Mesendoderm (in vitro differentiated cells): ENCODE results near the gene RTF2.
"Not testable (repeated sequence)": the region's sequence is repeated elsewhere in the genome, so short reads cannot be mapped to it uniquely, and the experiment has no call there.

Experiments used
- DNase-seq: peaks from one replicate; pipeline ENCODE4 v3.0.0; 2013
- H2AK5ac ChIP-seq: 2 replicates; pipeline ENCODE4 v1.6.1; 2013; ENCODE audit warnings: low read length, inconsistent platforms
- H2BK120ac ChIP-seq: 2 replicates; pipeline ENCODE4 v1.6.1; 2013; ENCODE audit warnings: low read depth, mild to moderate bottlenecking, low read length, moderate library complexity, mixed read lengths
- H2BK15ac ChIP-seq: replicated peaks from 2 replicates; pipeline ENCODE4 v1.6.1; 2013; ENCODE audit warnings: low read depth, mild to moderate bottlenecking, moderate library complexity
- H2BK5ac ChIP-seq: 2 replicates; pipeline ENCODE4 v1.6.1; 2013; ENCODE audit warnings: low read length, inconsistent platforms
- H3K18ac ChIP-seq: 2 replicates; pipeline ENCODE4 v1.6.1; 2013; ENCODE audit warnings: mild to moderate bottlenecking, low read length, mixed read lengths
- H3K23ac ChIP-seq: one replicate; pipeline ENCODE4 v1.6.1; 2013; ENCODE audit warnings: low read length
- H3K27ac ChIP-seq: 2 replicates; pipeline ENCODE4 v1.5.1; 2013; ENCODE audit warnings: low read depth, mild to moderate bottlenecking, inconsistent platforms, low read length, moderate library complexity
- H3K27me3 ChIP-seq: 2 replicates; pipeline ENCODE4 v1.6.1; 2013; ENCODE audit warnings: low read length, control low read depth, mild to moderate bottlenecking, inconsistent platforms; ENCODE audit not compliant: insufficient read depth, poor library complexity
- H3K36me3 ChIP-seq: 2 replicates; pipeline ENCODE4 v1.6.1; 2013; ENCODE audit warnings: low read length, inconsistent platforms; ENCODE audit not compliant: control insufficient read depth, insufficient read depth
- H3K4ac ChIP-seq: one replicate; pipeline ENCODE4 v1.6.1; 2013; ENCODE audit warnings: low read depth, mild to moderate bottlenecking, low read length, moderate library complexity
- H3K4me1 ChIP-seq: 2 replicates; pipeline ENCODE4 v1.6.1; 2013; ENCODE audit warnings: low read depth, low read length, inconsistent platforms; ENCODE audit not compliant: control insufficient read depth
- H3K4me2 ChIP-seq: 2 replicates; pipeline ENCODE4 v1.6.1; 2013; ENCODE audit warnings: low read length
- H3K4me3 ChIP-seq: 2 replicates; pipeline ENCODE4 v1.5.1; 2013; ENCODE audit warnings: mild to moderate bottlenecking, low read length
- H3K56ac ChIP-seq: one replicate; pipeline ENCODE4 v1.6.1; 2013; ENCODE audit warnings: low read length
- H3K79me1 ChIP-seq: 2 replicates; pipeline ENCODE4 v1.6.1; 2013; ENCODE audit warnings: low read length, inconsistent platforms
- H3K79me2 ChIP-seq: 2 replicates; pipeline ENCODE4 v1.6.1; 2013; ENCODE audit warnings: mild to moderate bottlenecking, low read length; ENCODE audit not compliant: control insufficient read depth, insufficient read depth
- H3K9ac ChIP-seq: 2 replicates; pipeline ENCODE4 v1.6.1; 2013; ENCODE audit warnings: low read length, inconsistent platforms
- H4K5ac ChIP-seq: one replicate; pipeline ENCODE4 v1.6.1; 2013; ENCODE audit warnings: low read length
- H4K8ac ChIP-seq: one replicate; pipeline ENCODE4 v1.6.1; 2013; ENCODE audit warnings: low read depth, mild to moderate bottlenecking, control low read depth, low read length, moderate library complexity
- WGBS: extraction: QIAGEN DNeasy Blood & Tissue Kit; methylation state at CpG from one replicate; pipeline ENCODE4 v1.1.7; 2013; ENCODE audit warnings: low lambda C conversion rate, missing lambda C conversion rate; ENCODE audit not compliant: insufficient coverage; ENCODE audit errors: extremely low coverage; 5-methylcytosine and 5-hydroxymethylcytosine counted together

Gene RTF2

DNA sequence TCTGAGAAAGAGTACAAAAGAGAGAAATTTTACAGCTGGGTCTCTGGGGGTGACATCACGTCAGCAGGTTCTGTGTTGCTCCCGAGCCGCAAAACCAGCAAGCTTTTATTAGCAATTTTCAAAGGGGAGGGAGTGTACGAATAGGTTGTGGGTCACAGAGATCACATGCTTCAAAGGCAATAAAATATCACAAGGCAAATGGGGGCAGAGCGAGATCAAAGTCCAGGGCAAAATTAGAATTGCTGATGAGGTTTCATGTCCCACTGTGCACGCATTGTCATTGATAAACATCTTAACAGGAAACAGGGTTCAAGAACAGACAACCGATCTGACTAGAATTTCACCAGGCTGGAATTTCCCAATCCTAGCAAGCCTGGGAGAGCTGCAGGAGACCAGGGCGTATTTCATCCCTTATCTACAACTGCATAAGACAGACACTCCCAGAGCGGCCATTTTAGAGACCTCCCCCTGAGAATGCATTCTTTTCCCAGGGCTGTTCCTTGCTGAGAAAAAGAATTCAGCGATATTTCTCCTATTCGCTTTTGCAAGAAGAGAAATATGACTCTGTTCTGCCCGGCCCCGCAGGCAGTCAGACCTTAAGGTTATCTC lies 52.4 kb downstream of the RTF2 start:
- H3K9ac ChIP-seq, H3K4me1 ChIP-seq, H2BK120ac ChIP-seq, H3K27me3 ChIP-seq, H2BK15ac ChIP-seq, H3K4me3 ChIP-seq, H3K79me1 ChIP-seq, H3K4me2 ChIP-seq, H2BK5ac ChIP-seq, H3K4ac ChIP-seq, H3K79me2 ChIP-seq, H4K8ac ChIP-seq, H3K23ac ChIP-seq, H3K36me3 ChIP-seq, H3K18ac ChIP-seq, H2AK5ac ChIP-seq, H3K56ac ChIP-seq, H4K5ac ChIP-seq, H3K27ac ChIP-seq: not testable (repeated sequence)
- no CpG with 5 or more reads among the region's 13 CpGs for WGBS
- peak; percentile 5 for DNase-seq

DNA sequence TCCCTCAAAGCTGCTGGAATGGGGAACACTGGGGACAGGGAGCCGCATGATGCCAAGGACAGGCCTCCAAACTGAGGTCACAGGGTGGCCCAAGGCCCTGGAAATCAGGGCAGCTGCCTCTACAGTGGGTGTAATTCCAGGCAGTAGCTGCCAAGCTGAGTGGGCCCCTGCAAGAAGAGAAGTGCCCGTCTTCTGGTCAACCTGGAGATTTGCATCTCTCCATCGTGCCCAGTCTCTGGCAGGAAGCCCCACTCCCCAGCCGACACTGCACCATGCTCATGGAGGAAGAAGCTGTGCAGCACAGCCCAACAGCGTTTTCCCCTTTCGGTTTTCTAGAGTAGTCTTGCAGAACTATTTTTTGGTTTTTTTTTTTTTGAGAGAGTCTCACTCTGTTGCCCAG lies 53.9 kb downstream of the RTF2 start:
- Histone ChIP-seq H4K8ac (no peak overlapping the region), H3K27me3 (no peaks in the 10 kb centered on the region), H3K27ac (no peak overlapping the region), H4K5ac (no peak overlapping the region), H3K4me3 (no peak overlapping the region), H2BK5ac (no peak overlapping the region), H3K23ac (no peak overlapping the region), H3K4me1 (no peaks in the 10 kb centered on the region), H3K18ac (no peak overlapping the region), H3K9ac (no peak overlapping the region), H3K4me2 (no peak overlapping the region), H3K79me2 (no peaks in the 10 kb centered on the region), H3K4ac (no peak overlapping the region), H3K56ac (no peak overlapping the region), H2BK120ac (no peak overlapping the region), H3K79me1 (no peaks in the 10 kb centered on the region), H2BK15ac (no peak overlapping the region), H3K36me3 (peaks cover 8% of the 10 kb centered on the region), H2AK5ac (no peak overlapping the region)
- no peak for DNase-seq
- WGBS, result no CpG with 5 or more reads among the region's 6 CpGs

DNA sequence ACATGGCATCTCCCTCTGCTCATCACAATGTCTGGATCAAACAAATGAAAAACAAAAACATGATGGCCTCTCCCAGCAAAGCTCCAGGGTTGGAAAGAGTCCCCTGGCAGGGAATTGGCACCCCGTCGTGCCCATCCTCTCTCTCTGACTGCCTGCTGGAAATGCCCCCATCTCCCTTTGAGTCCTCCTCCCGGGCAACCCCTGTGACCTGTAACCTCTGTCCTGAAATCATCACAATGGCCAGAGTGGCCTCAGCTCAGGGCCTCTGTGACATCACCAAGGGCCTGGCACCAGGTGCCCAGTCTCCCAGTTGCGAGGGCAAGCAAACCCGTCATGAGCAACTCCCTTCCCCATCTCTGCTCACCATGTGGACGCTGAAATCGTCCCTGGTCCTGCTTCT lies 56.0 kb downstream of the RTF2 start, which contains the start of gene FAM209A:
FAM209A (plus strand) TSS at position 301 of the 400 bp plus-strand sequence; CDS start at position 366, 65 bp downstream.
- not testable (repeated sequence) for H3K56ac ChIP-seq, H3K36me3 ChIP-seq, H4K8ac ChIP-seq, H3K79me2 ChIP-seq, DNase-seq, H3K4ac ChIP-seq, H3K4me3 ChIP-seq, H2BK120ac ChIP-seq, H3K4me1 ChIP-seq, H3K27me3 ChIP-seq, H4K5ac ChIP-seq, H3K79me1 ChIP-seq, H2AK5ac ChIP-seq, H3K9ac ChIP-seq, H2BK15ac ChIP-seq, H2BK5ac ChIP-seq, H3K18ac ChIP-seq, H3K27ac ChIP-seq, H3K4me2 ChIP-seq, H3K23ac ChIP-seq
- WGBS, result no CpG with 5 or more reads among the region's 7 CpGs

DNA sequence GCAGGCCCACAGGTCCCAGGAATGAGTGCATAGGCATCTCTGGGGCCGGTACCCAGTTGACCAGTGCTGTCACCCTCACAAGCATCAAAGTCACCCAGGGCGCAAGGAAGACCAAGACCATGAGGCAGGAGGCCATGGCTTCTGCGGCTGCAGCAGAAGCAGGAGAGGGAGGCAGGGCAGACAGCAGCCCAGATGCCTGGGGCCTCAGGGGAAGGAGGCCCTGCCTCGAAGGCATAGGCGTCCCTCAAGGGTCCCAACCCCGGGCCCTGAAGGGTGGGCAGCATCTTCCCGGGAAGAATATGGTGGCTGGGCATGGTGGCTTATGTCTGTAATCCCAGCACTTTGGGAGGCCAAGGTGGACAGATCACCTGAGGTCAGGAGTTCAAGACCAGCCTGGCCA lies 59.1 kb downstream of the RTF2 start:
- no CpG with 5 or more reads among the region's 7 CpGs for WGBS

DNA sequence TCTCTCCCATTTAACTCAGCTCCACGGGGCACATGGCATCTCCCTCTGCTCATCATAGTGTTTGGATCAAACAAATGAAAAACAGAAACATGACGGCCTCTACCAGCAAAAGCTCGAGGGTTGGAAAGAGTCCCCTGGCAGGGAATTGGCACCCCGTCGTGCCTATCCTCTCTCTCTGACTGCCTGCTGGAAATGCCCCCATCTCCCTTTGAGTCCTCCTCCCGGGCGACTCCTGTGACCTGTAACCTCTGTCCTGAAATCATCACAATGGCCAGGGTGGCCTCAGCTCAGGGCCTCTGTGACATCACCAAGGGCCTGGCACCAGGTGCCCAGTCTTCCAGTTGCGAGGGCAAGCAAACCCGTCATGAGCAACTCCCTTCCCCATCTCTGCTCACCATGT lies 64.5 kb downstream of the RTF2 start, which contains the start of gene FAM209B:
FAM209B (plus strand) TSS at position 301 of the 400 bp plus-strand sequence; CDS start at position 397, 96 bp downstream.
- not testable (repeated sequence) for H3K27ac ChIP-seq, H3K79me1 ChIP-seq, H3K23ac ChIP-seq, H3K4me2 ChIP-seq, H3K18ac ChIP-seq, H2BK120ac ChIP-seq, H3K79me2 ChIP-seq, H3K36me3 ChIP-seq, DNase-seq, H2BK15ac ChIP-seq, H2AK5ac ChIP-seq, H3K9ac ChIP-seq, H3K4me3 ChIP-seq, H3K56ac ChIP-seq, H4K8ac ChIP-seq, H3K4ac ChIP-seq, H3K4me1 ChIP-seq, H4K5ac ChIP-seq, H3K27me3 ChIP-seq, H2BK5ac ChIP-seq
- WGBS, result no CpG with 5 or more reads among the region's 9 CpGs

More for the DNA sequence above, 59.1 kb downstream of the RTF2 start:
- Histone ChIP-seq H3K27ac (no peak overlapping the region), H3K4ac (no peak overlapping the region), H3K4me3 (no peak overlapping the region), H3K36me3 (no peaks in the 10 kb centered on the region), H2BK15ac (no peak overlapping the region), H3K79me2 (no peaks in the 10 kb centered on the region), H3K18ac (no peak overlapping the region), H3K9ac (no peak overlapping the region), H3K4me2 (no peak overlapping the region), H4K5ac (no peak overlapping the region), H2BK120ac (no peak overlapping the region), H3K4me1 (no peaks in the 10 kb centered on the region), H2BK5ac (no peak overlapping the region), H4K8ac (no peak overlapping the region), H3K79me1 (no peaks in the 10 kb centered on the region), H3K56ac (no peak overlapping the region), H2AK5ac (no peak overlapping the region), H3K23ac (no peak overlapping the region), H3K27me3 (no peaks in the 10 kb centered on the region)
- no peak for DNase-seq

DNA sequence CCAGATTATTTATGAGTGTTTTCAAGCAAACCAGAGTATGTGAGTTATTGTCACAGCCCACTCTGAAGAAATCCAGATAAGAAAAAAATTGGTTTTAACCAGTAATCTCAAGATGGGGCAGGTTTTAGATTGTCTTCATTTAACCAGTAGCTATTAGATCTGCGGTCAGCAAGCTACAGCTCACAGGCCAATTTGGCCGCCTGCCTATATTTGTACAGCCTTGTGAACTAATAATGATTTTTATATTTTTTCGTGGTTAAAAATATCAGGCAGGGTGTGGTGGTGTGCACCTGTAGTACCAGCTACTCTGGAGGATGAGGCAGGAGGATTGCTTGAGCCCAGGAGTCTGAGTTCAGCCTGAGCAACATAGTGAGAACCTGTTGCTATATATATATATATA lies 69.6 kb downstream of the RTF2 start:
- no peaks in the 10 kb centered on the region for H3K79me2 ChIP-seq
- no peak for DNase-seq
- H4K5ac ChIP-seq, result no peak overlapping the region
- no peak overlapping the region for H3K4me2 ChIP-seq
- no peak overlapping the region for H2BK120ac ChIP-seq
- no peak overlapping the region for H3K4me3 ChIP-seq
- H3K4me1 ChIP-seq, result no peaks in the 10 kb centered on the region
- H2AK5ac ChIP-seq, result no peak overlapping the region
- no peak overlapping the region for H3K56ac ChIP-seq
- H2BK15ac ChIP-seq, result no peak overlapping the region
- no peak overlapping the region for H3K23ac ChIP-seq
- no peak overlapping the region for H3K4ac ChIP-seq
- H3K36me3 ChIP-seq, result no peaks in the 10 kb centered on the region
- no CpG with 5 or more reads among the region's 3 CpGs for WGBS
- no peak overlapping the region for H3K27ac ChIP-seq
- H3K27me3 ChIP-seq, result no peaks in the 10 kb centered on the region
- H3K79me1 ChIP-seq, result no peaks in the 10 kb centered on the region
- H3K18ac ChIP-seq, result no peak overlapping the region
- H3K9ac ChIP-seq, result no peak overlapping the region
- H4K8ac ChIP-seq, result no peak overlapping the region
- no peak overlapping the region for H2BK5ac ChIP-seq
